GM18526 (cell line): ENCODE results near the gene USP6NL.

Source experiments
- POLR2A ChIP-seq: IDR thresholded peaks from 3 replicates; pipeline ENCODE4 v1.6.1; 2011; ENCODE audit not compliant: insufficient read length; ENCODE audit errors: extremely low read depth

The USP6NL gene

DNA sequence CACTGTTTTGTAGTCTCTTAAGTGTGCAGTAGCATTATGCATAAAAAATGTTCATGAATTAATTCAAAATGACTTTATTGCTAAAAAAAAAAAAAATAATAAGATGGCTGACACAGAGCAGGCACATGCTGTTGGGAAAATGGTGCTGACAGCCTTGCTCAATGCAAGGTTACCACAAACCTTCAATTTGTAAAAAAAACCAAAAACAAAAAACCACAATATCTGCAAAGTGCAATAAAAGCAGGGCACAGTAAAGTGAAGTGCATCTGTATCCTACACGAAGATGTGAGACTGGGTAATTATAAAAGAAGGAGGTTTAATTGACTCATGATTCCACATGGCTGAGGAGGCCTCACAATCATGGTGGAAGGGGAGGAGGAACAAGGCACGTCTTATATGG, 185.8 kb downstream of the USP6NL start:
- no peak for TF ChIP-seq POLR2A

DNA sequence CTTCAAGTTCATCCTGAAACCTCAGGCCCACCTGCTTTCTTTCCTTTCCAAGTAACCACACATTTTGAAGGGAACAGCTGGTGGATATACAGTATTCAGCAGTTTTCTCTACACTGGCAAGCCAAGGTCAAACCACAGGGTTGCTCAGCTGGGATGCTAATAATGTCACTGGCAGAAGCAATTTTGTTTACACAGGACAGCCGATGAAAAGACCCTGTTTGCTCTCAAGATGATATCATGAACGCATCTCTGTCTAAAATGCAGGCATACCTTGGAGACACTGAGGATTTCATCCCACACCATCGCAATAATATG, 186.2 kb downstream of the USP6NL start:
- no peak for TF ChIP-seq POLR2A

DNA sequence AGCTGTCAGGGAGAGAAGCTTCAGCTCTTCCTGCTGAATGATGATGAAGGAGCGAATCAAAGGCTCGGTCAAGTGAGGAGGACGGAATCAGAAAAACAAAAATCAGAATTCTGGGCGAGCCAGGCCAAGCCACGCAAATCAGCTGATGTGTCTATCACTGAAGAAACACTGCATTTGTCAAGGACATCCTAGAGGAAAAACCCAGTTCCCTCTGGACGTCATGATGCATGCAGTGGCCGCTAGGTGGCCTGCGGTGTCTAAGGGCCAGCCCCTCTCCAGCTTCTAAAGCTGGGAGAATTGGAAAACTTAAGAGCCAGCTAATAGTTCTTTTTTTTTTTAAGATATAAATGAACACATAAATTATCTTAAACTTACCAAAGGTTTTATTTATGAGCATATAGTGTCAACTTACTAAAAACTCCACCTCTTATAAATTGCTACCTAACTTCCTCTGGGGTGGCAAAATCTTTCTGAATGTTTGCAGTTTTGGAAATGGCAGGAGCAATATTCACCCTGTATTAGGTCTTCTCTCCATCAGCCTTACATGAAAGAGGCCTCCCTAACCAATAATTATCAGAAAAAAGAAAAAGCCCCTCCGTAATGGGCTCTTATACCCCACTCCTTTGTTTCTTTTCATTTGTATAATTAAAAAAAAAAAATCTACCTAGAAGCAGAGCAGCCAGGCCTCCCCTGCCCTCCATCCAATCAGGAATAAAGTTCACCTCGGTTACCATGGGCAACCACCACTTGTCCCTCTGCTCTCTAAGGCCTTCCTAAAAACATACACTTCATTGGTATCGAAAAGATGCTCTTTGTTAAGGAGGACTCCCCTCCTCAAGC, 186.8 kb downstream of the USP6NL start:
- no peak for TF ChIP-seq POLR2A

DNA sequence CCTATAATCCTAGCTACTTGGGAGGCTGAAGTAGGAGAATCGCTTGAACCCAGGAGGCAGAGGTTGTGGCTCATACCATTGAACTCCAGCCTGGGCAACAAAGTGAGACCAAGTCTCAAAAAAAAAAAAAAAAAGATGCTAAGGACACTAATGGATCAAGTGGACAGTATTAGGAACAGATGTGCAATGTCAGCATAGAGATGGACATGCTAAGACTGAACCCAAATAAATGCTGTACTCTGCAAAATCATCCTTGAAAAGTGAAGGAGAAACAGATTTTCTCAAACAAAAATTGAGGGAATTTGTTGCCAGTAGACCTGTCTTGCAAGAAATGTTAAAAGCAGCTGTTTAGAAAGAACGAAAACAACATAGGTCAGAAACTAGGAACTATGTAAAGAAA, 194.5 kb downstream of the USP6NL start:
- TF ChIP-seq POLR2A, result no peak

DNA sequence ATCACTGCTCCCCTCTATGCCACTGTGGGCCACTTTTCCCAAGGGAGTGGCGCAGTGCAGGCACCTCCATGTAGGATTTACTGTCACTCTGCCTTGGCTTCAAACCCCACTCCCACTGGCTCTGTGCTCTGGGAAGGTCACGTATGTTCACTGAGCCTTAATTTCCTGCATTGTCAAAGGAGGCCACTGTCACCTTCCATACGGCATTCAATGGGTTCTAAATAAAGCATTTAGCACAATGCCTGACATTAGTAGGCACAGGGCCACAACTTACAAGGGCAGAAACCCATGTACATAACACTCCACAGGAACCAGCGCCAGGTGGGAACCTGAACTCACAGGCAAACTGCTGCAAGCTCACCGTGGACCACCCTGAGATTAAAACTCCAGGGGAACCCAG, 196.4 kb downstream of the USP6NL start:
- no peak for TF ChIP-seq POLR2A

DNA sequence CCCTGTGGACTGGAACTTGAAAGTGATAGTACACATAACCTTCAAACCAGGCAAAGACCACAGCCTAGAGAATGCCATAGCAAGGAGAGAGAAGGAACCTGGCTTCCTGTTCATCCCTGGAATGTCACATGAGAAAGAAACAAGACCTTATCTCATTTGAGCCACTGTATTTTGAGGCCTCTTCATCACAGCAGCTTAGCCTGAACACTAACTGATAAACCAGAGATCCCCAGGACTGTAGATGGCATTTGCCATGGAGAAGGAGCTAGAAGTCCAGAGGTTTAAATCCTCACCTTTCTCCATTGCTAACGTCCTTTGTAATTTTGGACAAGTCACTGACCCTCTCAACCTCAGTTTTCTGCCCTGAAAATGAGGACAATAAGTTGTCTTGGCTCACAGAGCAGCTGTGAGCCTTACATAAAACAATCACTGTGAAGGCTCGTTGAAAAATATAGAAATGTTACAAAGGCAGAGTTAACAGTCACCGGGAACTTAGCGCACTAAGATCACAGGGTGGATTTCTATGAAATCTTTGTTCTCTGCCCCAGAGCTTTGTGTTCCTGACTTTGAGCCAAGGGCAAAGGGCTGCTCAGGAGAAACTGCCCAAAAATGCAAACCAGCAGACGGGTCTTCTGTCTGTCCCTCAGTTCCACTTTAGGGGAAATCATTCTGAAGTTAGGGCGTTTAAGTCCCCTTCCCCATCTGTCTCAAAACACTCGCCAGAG, 197.0 kb downstream of the USP6NL start:
- TF ChIP-seq POLR2A, result no peak

DNA sequence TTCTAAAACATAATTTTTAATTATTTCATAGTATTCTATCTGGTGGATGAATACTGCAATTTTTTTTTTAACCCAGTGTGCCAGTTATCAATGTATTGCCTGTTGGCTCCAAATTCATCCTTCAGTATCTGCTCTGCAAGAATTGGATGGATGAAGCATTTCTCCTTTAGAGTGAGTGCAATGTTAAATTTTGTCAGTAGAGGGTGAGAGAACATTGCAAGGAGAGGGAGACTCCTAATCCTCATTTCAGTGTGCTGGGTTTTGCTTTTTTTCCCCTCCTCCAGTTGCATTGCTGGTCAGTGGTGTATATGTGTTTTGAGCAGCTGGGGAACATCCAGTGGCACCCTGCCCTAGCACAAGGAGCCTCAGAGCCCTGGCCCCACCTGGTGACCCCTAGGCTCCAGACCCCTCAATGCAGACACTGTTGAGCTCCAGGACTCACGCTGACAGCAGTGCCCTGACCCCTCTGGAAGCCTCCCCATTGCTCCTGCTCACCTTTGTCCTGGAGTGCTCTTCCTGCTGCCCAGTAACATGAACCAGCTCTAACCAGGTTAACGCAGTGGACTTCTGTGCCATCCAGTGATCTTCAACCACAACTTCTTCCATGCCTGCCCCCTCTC, 199.4 kb downstream of the USP6NL start:
- TF ChIP-seq POLR2A, result no peak

DNA sequence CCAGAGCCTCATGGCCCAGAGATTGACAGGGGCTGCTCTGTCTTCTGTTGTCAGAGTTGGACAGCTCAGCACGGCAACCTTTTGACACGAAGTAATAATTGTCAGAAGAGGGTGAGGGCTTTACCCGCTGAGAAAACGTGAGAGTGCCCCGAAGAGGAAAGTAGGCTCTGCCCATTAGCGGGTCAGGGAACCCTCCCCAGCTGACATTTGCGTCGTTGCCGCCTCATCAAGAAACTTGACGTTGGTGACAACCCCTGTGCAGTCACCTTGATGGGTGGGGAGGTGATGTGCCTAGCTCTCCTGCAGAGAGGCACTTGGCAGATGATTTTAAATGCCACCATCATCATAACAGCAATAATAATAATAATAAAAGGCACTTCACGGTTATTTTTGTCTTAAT, 202.1 kb downstream of the USP6NL start:
- no peak for TF ChIP-seq POLR2A

DNA sequence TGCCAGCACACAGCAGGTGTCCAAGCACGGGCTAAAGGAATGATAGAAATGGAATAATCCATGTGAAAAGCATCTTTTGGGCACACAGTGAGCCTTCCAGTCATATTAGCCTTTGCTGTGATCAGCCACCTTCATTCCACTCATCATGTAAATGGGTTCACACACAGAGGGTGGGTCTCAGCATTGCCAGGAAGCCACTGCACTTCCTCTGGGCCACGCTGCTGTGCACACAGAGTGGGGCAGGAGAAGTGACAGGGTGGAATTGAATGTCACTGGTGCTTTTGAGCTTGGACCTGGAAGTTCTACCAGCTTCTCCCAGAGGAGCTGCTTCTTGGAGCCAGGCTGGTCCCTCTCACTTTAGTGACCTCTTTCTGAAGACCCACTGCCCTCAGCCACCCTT, 203.5 kb downstream of the USP6NL start:
- TF ChIP-seq POLR2A, result no peak

DNA sequence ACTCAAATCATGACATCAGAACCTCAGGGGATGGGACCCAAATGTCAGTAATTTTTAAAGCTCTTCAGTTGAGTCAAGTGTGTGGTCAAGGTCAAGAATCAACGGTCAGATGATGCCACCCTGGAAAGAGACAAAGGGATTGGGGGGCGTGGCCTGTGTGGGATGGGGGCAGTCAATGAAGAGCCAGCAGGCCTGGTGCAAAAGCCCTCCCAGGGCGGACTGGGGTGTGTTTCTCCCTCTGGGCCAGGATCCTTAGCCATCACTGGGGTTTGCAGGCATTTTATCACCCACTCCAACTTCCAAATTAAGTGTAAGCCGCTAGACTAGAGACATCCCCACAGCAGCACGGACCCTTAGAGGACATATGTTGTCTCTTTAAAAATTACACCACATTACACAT, 204.7 kb downstream of the USP6NL start:
- no peak for TF ChIP-seq POLR2A

DNA sequence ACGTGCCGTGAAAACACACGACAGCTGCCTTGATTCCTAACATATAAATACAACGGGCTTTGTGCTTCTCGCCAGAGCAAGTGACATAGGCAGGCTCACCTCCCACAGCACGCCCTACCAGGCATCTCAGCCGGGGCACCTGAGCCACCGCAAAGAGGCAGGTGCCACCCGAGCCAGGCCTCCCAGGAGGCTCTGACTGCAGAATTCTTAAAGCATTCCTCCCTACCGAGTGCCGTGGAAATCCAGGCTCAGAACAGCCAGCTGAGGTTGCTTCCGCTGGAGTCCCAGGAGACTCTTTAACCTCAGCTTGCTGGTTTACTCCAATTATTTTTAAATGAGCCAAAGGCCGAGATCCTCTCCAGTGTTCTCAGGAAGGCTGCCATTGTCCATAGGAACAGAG, 206.5 kb downstream of the USP6NL start:
- no peak for TF ChIP-seq POLR2A
